Stimulated activated CD4-positive, alpha-beta T cell treated with anti-CD3 and anti-CD28 coated beads, Interleukin-15, amount 100 ng/mL, for 24 hours (primary cell): ENCODE measurements around the gene ZNF354C.
"Not testable (repeated sequence)": the region's sequence is repeated elsewhere in the genome, so short reads cannot be mapped to it uniquely, and the experiment has no call there.

Source experiments
- DNase-seq: peaks from one replicate; pipeline ENCODE4 v3.0.0-alpha.2; 2020

The ZNF354C gene

DNA sequence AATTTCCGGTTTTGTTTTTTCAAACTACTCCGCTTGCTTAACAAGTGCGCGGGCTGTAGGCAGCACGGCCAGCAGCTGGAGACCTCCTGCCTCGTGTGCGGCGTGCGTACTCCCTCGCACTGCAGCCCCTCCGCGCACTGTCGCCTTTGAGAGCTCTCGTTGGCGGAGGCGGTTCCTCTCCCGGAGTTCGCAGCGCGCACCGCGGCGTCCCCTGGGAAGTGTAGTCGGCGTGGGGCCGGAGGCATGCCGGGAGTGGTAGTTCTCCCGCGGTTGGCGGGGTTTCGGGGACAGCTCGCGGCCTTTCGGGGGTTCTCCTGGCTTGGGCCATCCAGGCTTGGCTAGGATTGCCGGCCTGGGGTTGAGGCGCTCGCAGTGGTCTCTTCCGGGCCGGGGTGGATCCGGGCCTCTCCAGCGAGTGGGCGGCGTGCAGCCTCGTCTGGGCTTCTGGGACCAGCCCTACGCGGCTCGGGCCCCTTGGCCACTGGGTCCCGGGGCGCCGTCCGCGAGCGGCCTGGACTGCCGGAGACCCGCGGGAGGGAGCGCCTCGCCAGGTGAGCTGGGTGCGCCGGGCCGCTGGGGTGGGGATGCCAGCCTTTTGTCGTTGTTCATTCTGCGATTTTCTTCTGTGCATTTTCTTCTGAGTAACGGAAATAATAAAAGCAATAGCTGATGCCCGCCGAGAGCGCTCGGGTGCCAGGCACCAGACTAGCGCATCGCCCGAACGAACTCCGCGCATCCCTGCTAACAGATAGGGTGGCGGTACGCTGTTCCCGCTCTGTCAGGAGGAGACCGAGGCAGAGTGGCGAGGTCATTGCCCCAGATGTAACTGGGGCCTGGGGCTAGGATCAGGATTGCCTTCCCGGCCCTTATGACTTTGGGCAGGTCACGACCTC lies at the start of gene ZNF354C:
Gene ZNF354C (plus strand): TSS at position 258 of the 893 bp plus-strand sequence. CDS start 1,696 bp downstream, outside the sequence.
- DNase-seq, result peak; percentile 91

GRCh38 chr5:179023528-179024189 lies 36.5 kb upstream of the ZNF354C start, which contains the start of gene ZNF879:
ZNF879 (plus strand) TSS chr5:179023804; CDS start chr5:179025005, 1,201 bp downstream.
- peak; percentile 94 for DNase-seq

GRCh38 chr5:179033004-179033580 lies 27.1 kb upstream of the ZNF354C start:
- DNase-seq, result no peak

- DNase-seq, result no peak
Measured at GRCh38 chr5:179044765-179045164, 15.4 kb upstream of the ZNF354C start.

DNA sequence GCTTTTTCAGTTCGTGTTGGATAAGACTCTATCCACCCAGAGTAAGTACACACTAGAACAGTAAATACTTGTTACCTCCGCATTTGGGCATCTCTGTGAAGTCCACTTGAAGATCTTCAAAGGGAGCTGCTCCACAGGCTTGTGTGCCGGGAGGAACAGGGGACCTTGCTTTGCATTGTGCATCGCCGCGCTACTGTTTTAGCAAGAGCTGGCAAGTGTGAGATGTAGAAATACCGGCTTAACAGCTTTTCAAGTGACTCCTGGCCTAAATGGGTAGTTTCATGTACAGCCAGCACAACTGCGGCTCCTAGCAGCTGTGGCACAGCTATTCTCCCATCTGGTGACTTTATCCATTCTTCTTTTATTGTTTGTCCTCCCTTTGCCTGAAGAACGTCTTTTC lies 8.4 kb upstream of the ZNF354C start:
- DNase-seq, result no peak

DNA sequence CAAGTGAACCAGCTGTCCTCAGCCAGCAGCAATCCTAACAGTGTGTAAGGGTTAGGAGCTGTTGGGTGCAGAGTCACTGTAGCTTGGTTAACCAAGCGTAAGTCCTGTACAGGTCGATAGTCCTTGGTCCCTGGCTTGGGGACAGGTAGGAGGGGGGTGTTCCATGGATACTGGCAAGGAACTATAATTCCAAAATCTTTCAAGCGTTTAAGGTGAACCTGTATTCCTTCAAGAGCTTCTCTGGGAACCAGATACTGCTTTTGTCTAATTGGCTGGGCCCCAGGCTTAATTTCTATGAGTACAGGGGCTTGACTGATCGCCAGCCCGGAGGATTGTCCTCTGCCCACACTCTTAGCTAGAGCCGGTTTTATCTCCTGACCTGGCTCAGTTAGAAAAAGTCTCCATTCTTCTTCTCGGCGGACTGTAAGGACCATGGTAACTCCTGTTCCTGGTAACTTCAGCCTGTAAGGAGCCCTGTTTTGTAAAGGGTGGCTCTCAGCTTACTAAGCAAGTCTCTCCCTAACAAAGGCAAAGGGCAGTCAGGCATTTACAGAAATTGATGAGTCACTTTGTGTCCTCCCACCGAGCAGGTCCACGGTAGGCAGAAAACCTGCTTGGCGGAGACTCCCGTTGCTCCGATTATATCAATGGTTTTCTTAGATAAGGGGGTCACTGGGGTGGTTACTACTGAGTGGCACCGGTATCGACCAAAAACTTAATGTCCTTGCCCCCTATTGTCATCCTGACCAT lies 6.0 kb upstream of the ZNF354C start:
- DNase-seq, result no peak

- no peak for DNase-seq
Measured at GRCh38 chr5:179054876-179055275, 5.3 kb upstream of the ZNF354C start.

DNA sequence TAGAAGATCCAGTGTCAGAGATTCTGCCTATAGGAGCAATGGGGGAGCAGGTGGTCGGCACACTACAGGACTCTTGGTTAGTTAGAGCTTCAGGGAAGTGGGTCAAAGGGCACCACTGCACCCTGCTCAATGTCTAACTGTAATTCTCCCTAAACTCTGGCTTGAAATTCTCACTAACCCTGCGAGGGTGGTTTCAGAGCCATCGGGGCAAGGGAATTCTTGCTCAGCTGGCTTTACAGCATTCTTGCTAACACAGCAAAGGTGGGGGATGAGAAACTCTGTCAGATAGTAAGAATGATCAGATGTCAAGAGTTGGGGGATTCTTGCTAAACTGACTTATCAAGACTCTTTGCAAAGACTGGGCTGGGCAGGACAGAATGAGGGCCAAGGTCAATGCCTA lies 4.7 kb upstream of the ZNF354C start:
- DNase-seq, result no peak

DNA sequence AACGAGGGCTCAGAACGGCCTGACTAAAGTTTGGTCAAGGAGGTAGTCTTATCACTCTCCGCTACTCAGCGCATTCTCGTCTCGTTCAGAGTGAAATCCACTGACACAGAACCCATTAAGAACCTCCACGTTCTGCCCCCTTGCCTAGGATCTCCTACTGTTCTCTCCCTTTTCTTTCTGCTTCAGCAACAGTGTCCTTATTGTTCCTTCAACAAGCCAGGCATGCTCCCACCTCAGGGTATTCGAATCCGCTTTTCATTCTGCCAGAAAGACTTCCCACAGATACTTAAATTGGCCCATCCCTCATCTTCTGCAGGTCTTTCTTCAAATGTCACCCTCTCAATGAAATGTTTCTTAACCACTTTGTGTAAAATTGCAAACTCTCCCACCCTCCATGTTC lies 4.3 kb upstream of the ZNF354C start:
- no peak for DNase-seq

- DNase-seq, result no peak
Measured at GRCh38 chr5:179061025-179061424, 852 bp downstream of the ZNF354C start.

GRCh38 chr5:179065703-179066102 lies 5.5 kb downstream of the ZNF354C start:
- DNase-seq, result no peak

DNA sequence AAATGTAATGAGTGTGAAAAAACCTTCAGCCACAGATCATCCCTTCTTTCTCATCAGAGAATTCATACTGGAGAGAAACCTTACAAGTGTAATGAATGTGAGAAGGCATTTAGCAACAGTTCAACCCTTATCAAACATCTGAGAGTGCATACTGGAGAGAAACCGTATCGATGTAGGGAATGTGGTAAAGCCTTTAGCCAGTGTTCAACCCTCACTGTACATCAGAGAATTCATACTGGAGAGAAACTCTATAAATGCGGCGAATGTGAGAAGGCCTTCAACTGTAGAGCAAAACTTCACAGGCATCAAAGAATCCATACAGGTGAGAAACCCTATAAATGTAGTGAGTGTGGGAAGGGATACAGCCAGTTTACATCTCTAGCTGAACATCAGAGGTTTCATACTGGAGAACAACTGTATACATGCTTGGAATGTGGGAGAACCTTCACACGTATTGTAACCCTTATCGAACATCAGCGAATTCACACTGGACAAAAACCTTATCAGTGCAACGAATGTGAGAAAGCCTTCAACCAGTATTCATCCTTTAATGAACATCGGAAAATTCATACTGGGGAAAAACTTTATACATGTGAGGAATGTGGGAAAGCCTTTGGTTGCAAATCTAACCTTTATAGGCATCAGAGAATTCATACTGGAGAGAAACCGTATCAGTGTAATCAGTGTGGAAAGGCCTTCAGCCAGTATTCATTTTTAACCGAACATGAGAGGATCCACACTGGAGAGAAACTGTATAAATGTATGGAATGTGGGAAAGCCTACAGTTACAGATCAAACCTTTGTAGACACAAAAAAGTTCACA lies 19.2 kb downstream of the ZNF354C start:
- DNase-seq, result no peak

GRCh38 chr5:179080724-179081123 lies 20.6 kb downstream of the ZNF354C start:
- no peak for DNase-seq

- no peak for DNase-seq
Measured at GRCh38 chr5:179089502-179089901, 29.3 kb downstream of the ZNF354C start.

DNA sequence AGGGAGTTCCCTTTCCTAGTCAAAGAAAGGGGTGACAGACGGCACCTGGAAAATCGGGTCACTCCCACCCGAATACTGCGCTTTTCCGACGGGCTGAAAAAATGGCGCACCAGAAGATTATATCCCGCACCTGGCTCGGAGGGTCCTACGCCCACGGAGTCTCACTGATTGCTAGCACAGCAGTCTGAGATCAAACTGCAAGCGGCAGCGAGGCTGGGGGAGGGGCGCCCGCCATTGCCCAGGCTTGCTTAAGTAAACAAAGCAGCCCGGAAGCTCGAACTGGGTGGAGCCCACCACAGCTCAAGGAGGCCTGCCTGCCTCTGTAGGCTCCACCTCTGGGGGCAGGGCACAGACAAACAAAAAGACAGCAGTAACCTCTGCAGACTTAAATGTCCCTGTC lies 41.1 kb downstream of the ZNF354C start:
- not testable (repeated sequence) for DNase-seq

DNA sequence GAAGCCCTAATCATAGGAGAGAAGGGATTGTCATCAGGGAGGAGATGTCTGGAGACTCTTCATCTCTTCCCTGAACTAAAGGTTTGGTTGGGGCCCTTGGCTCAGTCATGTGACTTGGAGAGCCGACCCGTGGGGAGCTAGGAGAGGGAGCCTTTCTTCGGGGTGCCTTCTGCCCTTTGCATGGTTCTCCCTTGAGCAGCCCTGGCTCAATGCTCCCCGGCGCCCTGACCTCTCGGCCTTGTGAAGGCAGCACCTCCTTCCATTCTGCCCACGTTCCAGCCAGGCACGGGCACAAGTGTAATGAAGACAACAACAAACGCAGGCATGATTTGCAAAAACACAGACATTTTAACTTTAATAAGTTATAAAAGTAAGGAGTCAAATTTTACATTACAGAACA lies 50.4 kb downstream of the ZNF354C start:
- DNase-seq, result no peak

- DNase-seq, result no peak
Measured at GRCh38 chr5:179111267-179112207, 51.4 kb downstream of the ZNF354C start.

DNA sequence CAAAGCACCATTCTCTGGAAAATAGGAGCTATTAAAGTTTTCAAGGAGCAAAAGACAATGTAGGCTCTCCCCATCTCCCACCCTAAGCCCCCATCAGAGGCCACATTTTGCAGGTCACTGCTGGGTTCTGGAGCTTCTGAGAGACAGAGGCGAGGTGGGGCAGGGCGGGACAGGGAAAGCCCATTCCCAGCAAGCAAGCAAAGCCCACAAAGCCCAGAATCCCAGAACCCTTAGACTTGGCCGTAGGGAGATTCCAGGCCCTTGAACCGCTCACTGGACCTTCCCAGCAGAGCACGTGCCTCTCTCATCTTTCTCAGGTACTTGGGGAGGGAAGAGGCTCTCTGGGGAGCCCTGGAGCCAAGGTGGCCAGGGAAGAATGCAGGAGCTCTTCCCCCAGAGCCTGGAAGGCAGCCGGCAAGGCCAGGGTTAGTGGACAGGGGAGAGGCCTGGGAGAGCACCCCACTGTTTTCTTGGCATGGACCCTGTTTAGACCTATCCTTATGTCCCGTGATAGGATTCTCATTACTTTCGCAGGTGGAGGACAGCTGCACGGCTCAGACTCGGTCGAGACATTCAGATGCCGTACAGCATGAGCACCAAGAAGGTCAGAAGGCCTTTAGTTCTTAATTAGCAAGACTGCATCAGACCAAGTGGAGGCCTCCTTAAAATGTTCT lies 52.4 kb downstream of the ZNF354C start:
- no peak for DNase-seq

GRCh38 chr5:179113143-179113530 lies 53.0 kb downstream of the ZNF354C start:
- DNase-seq, result no peak

DNA sequence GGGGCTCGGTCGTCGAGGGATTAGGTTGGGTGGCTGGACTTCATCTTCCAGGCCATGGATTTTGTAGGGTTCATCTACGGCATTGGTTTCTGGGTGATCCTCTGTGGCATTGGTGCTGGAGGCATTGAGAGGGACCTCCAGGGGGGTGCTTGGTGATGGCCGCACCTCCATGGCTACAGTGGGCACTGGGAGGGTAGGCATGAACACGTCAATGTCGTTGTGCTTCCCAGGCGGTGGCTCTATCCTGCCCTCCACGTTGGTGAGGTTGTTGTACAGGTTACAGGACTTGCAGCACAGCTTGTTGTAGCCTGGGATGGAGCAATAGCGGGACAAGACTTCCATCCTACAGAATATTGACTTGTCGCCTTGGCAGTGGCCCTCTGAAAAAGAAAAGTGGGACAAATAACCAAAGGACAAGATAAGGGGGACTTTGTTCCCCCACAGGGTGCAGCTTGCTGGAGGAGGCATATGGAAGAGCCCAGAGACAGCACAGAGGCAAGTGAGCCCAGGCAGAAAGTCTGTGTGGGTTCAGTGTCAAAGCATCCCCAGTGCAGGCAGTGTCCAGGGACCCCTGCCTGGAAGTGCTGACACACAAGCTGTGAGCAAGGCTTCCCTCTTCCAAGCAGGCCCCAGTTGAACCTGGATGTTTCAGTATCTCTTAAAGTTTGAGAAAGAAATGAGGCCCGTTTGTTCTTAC lies 53.9 kb downstream of the ZNF354C start:
- no peak for DNase-seq
